HG03175 (cell line): ENCODE results near the gene VDAC2.

Experiments
- ATAC-seq: cut with Tn5 transposase; IDR thresholded peaks from one replicate; pipeline ENCODE4 v1.9.1; 2021; ENCODE audit warnings: mild to moderate bottlenecking, moderate library complexity; ENCODE audit not compliant: unreplicated experiment

VDAC2 gene

GRCh38 chr10:75247797-75248196 is 37.2 kb downstream of the VDAC2 start:
- ATAC-seq, result no peak

GRCh38 chr10:75250934-75251333 is 40.3 kb downstream of the VDAC2 start:
- ATAC-seq, result no peak

- no peak for ATAC-seq
Observed at GRCh38 chr10:75253281-75254220, 43.0 kb downstream of the VDAC2 start.

DNA sequence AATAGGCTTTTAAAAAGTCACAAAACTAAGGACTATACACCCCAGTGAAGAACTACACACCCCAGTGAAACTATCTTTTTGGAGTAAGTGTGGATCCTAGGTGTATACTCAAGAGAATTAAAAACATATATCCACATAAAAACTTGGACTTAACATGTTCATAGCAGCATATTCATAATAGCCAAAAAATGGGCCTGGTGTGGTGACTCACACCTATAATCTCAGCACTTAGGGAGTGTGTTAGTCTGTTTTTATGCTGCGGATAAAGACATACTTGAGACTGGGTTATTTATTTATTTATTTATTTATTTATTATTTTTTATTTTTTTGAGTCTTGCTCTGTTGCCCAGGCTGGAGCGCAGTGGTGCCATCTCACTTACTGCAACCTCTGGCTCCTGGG is 44.1 kb downstream of the VDAC2 start:
- ATAC-seq, result no peak

- no peak for ATAC-seq
Observed at GRCh38 chr10:75260990-75261389, 50.4 kb downstream of the VDAC2 start.

- no peak for ATAC-seq
Observed at GRCh38 chr10:75261813-75262705, 51.5 kb downstream of the VDAC2 start.

- ATAC-seq, result no peak
Observed at GRCh38 chr10:75263806-75264205, 53.2 kb downstream of the VDAC2 start.

- ATAC-seq, result no peak
Observed at GRCh38 chr10:75265856-75266255, 55.3 kb downstream of the VDAC2 start.

GRCh38 chr10:75266945-75267344 is 56.3 kb downstream of the VDAC2 start:
- ATAC-seq, result no peak

DNA sequence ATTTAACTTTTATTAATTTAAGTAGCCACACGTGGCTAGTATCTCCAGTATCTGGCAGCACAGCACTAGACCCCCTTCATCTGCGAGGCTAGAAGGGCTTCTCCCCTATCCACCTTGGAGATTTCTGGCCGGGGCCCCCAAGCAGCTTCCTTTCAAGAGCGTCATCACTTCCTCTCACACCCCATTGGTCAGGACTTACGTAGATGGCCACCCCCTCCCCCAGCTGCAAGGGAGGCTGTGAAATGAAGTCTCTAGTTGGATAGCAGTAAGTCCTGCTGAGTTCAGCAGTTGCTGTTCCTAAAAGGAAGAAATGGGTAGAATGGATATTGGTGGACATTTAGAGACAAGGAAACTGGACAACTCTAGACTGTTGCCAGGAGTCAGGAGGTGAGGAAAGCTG is 59.0 kb downstream of the VDAC2 start:
- no peak for ATAC-seq

DNA sequence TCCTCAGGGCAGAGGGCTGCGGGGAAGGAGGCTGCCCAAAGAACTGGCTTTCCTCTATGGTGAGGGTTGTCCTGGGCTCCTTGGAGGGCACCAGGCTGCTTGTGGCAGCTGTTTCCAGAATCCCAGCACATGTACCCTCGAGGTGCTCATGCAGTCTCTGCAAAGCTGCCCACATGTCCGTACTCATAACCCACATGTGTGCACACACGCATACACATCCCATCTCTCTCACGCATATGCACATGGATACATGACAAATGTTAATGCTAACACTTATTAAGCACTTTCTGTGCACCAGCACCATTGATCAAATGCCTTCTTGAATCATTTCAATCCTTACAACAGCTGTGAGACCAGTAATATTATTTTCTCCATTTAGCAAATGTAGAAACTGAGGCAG is 61.5 kb downstream of the VDAC2 start:
- no peak for ATAC-seq

GRCh38 chr10:75272896-75273295 is 62.3 kb downstream of the VDAC2 start:
- ATAC-seq, result no peak

DNA sequence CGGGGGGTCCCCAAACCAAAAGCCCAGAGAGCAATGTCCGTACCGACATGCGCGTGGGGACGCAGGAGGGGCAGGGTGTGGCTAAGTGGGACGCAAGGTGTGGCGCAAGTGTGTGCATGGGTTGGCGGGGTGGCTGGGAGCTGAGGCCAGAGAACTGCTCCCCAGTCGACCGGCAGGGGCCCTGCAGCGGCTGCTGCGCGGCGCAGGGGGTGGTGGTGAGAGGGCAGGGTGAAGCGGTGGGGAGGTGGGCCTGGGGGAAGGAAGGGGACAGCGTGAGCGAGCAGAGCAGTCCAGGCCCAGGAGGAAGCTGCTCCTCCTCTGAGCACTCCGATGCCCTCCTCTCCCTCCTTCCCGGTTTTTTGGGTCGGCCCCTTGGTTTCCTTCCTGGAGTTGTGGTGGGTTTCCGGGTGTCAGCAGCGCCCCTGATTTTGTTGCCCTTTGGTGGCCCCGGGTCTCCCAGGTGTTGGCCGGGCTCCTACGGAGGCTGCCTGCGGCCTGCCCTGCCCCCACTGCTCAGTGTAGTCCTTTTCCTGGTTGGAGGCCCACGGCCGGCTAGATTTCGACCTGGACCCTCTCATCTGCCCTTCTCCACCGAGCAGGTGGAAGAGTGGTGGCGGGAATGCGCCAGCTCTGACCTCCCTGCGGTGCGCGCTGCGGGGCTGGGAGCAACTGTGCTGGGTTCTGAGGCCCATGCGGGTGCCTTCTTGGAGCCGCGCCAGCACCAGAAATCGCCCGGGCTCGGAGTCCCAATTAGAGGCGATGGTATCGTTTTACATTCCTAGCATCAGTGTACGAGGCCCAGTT is 65.7 kb downstream of the VDAC2 start:
- ATAC-seq, result no peak

GRCh38 chr10:75280236-75280635 is 69.6 kb downstream of the VDAC2 start:
- ATAC-seq, result no peak
